ENCODE data around the gene PIP5K1A. TPM values are rescaled to one million over a fixed set of nuclear protein-coding genes. Genes with fewer than 3 reads are reported as not detected.
"Not testable (repeated sequence)": the region's sequence is repeated elsewhere in the genome, so short reads cannot be mapped to it uniquely, and the experiment has no call there.

PIP5K1A gene
- total and polyA plus RNA-seq, 5 donors from 2014 or later: 12.0 to 60.3 (median 15.8) TPM

DNA sequence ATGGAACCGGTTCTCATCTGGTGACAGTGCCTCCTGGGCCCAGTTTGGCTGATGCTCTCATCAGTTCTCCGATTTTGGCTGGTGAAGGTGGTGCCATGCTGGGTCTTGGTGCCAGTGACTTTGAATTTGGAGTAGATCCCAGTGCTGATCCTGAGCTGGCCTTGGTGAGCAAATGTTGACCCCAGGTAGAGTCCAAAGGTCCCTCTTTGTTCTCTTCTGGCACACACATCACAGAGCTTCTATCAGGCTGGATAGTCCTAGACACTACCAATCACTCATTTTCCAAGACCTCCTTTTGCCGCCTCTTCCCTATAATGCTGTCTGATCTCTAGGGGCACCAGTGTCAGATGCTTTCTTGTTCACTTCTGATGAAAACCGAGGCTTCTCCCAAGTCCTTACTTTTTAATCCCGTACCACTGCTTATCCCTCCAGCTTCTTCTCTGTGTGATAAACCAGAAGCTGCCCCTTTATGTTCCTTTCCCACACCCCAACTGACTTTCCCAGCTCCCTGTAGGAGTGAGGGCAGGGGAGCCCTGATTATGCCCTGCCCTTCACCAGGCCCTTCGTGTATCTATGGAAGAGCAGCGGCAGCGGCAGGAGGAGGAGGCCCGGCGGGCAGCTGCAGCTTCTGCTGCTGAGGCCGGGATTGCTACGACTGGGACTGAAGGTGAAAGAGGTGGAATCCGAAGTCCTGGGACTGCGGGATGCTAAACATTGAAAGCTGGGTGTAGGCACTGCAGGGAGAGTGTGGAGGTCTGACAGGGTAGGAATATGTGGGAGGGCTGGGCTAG is 67.3 kb downstream of the PIP5K1A start:
- peaks cover 45% of the 10 kb centered on the region for H3K36me3 Mint-ChIP-seq
- H3K9me3 Mint-ChIP-seq: no peaks in the 10 kb centered on the region
- no peaks in the 10 kb centered on the region for H3K9me3 ChIP-seq (ENCODE audit: control insufficient read depth in 2 of 2, low read length in 2 of 2)
- no peak overlapping the region for H3K4me3 Mint-ChIP-seq
- no peak overlapping the region for H3K4me3 ChIP-seq (ENCODE audit: low read depth, low read length)
- no peak overlapping the region for H3K27ac ChIP-seq (ENCODE audit: insufficient read depth, low read length, poor library complexity, severe bottlenecking)
- no peaks in the 10 kb centered on the region for H3K4me1 ChIP-seq (ENCODE audit: control insufficient read depth, insufficient read depth, low read length, poor library complexity, severe bottlenecking)
- no peaks in the 10 kb centered on the region for H3K27me3 ChIP-seq (ENCODE audit: control insufficient read depth, insufficient read depth, low read length)
- peak overlapping the region; percentile 38 to 82 (median 52) for H3K27ac Mint-ChIP-seq
- H3K36me3 ChIP-seq (ENCODE audit: control insufficient read depth, insufficient read depth, low read length): peaks cover 44% of the 10 kb centered on the region
- ATAC-seq (ENCODE audit: low read depth in 2 of 2) (no peak), DNase-seq (no peak)
- no peaks in the 10 kb centered on the region for H3K27me3 Mint-ChIP-seq
- peaks cover 0 to 3% (median 0%) of the 10 kb centered on the region in 4 donors for H3K4me1 Mint-ChIP-seq

DNA sequence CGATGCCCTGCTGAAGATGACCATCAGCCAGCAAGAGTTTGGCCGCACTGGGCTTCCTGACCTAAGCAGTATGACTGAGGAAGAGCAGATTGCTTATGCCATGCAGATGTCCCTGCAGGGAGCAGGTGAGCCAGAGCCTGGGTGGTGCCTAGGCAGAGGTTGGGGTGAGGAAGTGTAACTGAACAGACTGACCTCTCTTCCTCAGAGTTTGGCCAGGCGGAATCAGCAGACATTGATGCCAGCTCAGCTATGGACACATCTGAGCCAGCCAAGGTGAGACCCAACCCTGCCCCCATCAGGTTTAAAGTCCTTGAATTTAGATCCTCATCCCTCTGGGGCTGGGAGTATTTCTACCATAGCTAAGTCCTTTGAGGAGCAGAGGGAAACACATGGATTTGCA is 68.0 kb downstream of the PIP5K1A start:
- Mint-ChIP-seq H3K9me3 (no peaks in the 10 kb centered on the region), H3K27ac (peak overlapping the region in 1 of 3 donors; percentile 76), H3K4me3 (no peak overlapping the region), H3K27me3 (no peaks in the 10 kb centered on the region), H3K36me3 (peaks cover 47% of the 10 kb centered on the region), H3K4me1 (peaks cover 0 to 3% (median 0%) of the 10 kb centered on the region in 4 donors)
- H3K9me3 ChIP-seq (ENCODE audit: control insufficient read depth in 2 of 2, low read length in 2 of 2): no peaks in the 10 kb centered on the region
- no peak overlapping the region for H3K4me3 ChIP-seq (ENCODE audit: low read depth, low read length)
- H3K4me1 ChIP-seq (ENCODE audit: control insufficient read depth, insufficient read depth, low read length, poor library complexity, severe bottlenecking): no peaks in the 10 kb centered on the region
- DNase-seq: no peak
- ATAC-seq (ENCODE audit: low read depth in 2 of 2): no peak
- H3K27ac ChIP-seq (ENCODE audit: insufficient read depth, low read length, poor library complexity, severe bottlenecking): no peak overlapping the region
- no peaks in the 10 kb centered on the region for H3K27me3 ChIP-seq (ENCODE audit: control insufficient read depth, insufficient read depth, low read length)
- H3K36me3 ChIP-seq (ENCODE audit: control insufficient read depth, insufficient read depth, low read length): peaks cover 44% of the 10 kb centered on the region

DNA sequence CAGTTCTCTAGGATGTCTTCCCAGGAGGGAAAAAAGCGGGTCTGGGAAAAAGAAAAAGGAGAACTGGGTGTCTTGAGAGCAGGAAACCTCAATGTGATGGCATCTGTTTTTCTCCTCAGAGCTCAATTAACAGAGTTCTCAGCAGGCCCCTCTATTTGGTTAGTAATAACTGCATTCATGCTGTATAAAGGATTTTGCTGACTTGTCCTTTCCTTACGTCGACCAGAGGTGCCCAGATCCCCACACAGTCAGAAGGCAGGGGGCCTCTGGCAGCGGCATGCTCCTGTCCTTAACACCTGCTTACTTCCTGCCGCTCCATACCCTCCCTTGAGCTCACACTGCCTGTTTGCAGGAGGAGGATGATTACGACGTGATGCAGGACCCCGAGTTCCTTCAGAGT is 68.5 kb downstream of the PIP5K1A start:
- H3K27me3 Mint-ChIP-seq: no peaks in the 10 kb centered on the region
- H3K4me3 ChIP-seq (ENCODE audit: low read depth, low read length): no peak overlapping the region
- H3K36me3 ChIP-seq (ENCODE audit: control insufficient read depth, insufficient read depth, low read length): peaks cover 43% of the 10 kb centered on the region
- H3K9me3 Mint-ChIP-seq: no peaks in the 10 kb centered on the region
- no peak overlapping the region for H3K27ac ChIP-seq (ENCODE audit: insufficient read depth, low read length, poor library complexity, severe bottlenecking)
- H3K4me1 Mint-ChIP-seq: peaks cover 0 to 3% (median 0%) of the 10 kb centered on the region in 4 donors
- H3K27ac Mint-ChIP-seq: peak overlapping the region in 1 of 3 donors; percentile 76
- H3K36me3 Mint-ChIP-seq: peaks cover 51% of the 10 kb centered on the region
- H3K27me3 ChIP-seq (ENCODE audit: control insufficient read depth, insufficient read depth, low read length): no peaks in the 10 kb centered on the region
- H3K4me3 Mint-ChIP-seq: no peak overlapping the region
- DNase-seq (no peak), ATAC-seq (ENCODE audit: low read depth in 2 of 2) (no peak)
- no peaks in the 10 kb centered on the region for H3K9me3 ChIP-seq (ENCODE audit: control insufficient read depth in 2 of 2, low read length in 2 of 2)
- H3K4me1 ChIP-seq (ENCODE audit: control insufficient read depth, insufficient read depth, low read length, poor library complexity, severe bottlenecking): no peaks in the 10 kb centered on the region

DNA sequence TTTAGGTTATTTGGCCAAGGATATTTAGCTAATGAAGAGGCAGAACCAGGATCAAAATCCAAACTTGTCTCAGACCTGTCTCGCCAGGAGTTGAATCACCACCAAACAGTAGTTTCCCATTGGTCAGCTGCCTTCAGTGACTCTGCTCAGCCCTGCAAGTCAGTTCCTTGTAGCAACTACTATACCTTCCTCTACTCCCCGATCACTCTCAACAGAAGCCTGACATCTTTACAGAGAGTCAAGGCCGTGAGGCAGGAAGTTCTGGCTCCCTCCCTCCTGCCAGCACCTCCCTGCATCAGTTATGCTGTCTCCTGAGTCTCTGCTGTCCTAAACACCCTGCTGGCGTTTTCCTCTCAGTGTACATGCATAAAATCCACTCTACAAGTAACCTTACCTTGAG is 69.4 kb downstream of the PIP5K1A start:
- Mint-ChIP-seq H3K27ac (peak overlapping the region in 2 of 3 donors; percentile 7 to 77), H3K36me3 (peaks cover 49% of the 10 kb centered on the region)
- H3K27ac ChIP-seq (ENCODE audit: insufficient read depth, low read length, poor library complexity, severe bottlenecking): no peak overlapping the region

DNA sequence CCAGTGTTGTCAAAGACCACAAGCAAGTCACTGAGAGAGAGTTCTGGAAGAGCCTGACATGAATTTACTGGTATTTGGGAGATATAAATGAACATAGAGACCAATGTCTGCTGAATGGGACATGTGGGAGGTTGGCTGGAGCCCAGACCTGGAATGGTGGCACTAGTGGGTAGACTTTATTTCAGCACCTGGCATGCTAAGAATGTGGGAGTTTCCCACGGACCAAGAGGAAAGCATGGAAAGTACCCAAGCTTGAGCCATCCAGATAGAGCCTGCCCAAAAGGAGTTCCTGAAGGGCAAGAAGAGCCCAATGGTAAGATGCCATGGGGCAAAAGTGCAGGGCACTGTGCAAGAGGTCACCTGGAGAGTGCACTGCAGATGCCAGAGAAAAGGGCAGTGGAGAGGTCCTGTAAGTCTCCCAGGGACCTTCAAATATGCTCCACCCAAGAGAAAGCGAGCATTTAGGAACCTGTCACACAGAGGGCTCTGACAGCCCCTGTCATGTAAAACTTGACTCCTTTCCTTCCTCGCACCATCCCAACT is 75.6 kb downstream of the PIP5K1A start:
- H3K27ac Mint-ChIP-seq: peak overlapping the region in 1 of 3 donors; percentile 81

More for the DNA sequence above, 69.4 kb downstream of the PIP5K1A start:
- DNase-seq: no peak
- no peaks in the 10 kb centered on the region for H3K27me3 ChIP-seq (ENCODE audit: control insufficient read depth, insufficient read depth, low read length)
- H3K4me1 Mint-ChIP-seq: peaks cover 0 to 3% (median 0%) of the 10 kb centered on the region in 4 donors
- no peaks in the 10 kb centered on the region for H3K27me3 Mint-ChIP-seq
- H3K9me3 Mint-ChIP-seq: no peaks in the 10 kb centered on the region
- no peak overlapping the region for H3K4me3 ChIP-seq (ENCODE audit: low read depth, low read length)
- peaks cover 36% of the 10 kb centered on the region for H3K36me3 ChIP-seq (ENCODE audit: control insufficient read depth, insufficient read depth, low read length)
- no peaks in the 10 kb centered on the region for H3K9me3 ChIP-seq (ENCODE audit: control insufficient read depth in 2 of 2, low read length in 2 of 2)
- H3K4me3 Mint-ChIP-seq: no peak overlapping the region
- no peaks in the 10 kb centered on the region for H3K4me1 ChIP-seq (ENCODE audit: control insufficient read depth, insufficient read depth, low read length, poor library complexity, severe bottlenecking)
- no peak for ATAC-seq (ENCODE audit: low read depth in 2 of 2)

DNA sequence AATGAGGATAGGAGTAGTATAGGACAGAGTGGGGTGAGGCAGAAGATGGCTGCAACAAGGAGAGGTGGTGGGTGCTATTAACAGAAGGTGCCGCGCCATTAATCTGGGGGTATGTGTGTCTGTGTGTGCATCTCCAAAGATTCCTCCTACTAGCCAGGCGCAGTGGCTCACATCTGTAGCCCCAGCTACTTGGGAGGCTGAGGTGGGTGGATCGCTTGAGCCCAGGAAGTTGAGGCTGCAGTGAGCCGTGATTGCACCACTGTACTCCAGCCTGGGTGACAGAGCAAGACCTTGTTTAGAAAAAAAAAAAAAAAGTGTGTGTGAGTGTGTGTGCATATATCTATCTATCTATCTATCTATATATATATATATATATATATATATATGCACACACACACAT is 77.0 kb downstream of the PIP5K1A start:
- H3K4me1 ChIP-seq (ENCODE audit: control insufficient read depth, insufficient read depth, low read length, poor library complexity, severe bottlenecking); H3K9me3 Mint-ChIP-seq; ATAC-seq (ENCODE audit: low read depth in 2 of 2); H3K9me3 ChIP-seq (ENCODE audit: control insufficient read depth in 2 of 2, low read length in 2 of 2); DNase-seq; H3K27me3 ChIP-seq (ENCODE audit: control insufficient read depth, insufficient read depth, low read length); H3K27me3 Mint-ChIP-seq; H3K36me3 ChIP-seq (ENCODE audit: control insufficient read depth, insufficient read depth, low read length); H3K4me1 Mint-ChIP-seq; H3K4me3 ChIP-seq (ENCODE audit: low read depth, low read length); H3K27ac Mint-ChIP-seq; H3K27ac ChIP-seq (ENCODE audit: insufficient read depth, low read length, poor library complexity, severe bottlenecking); H3K4me3 Mint-ChIP-seq: not testable (repeated sequence)
- peaks cover 14% of the 10 kb centered on the region for H3K36me3 Mint-ChIP-seq

More for the DNA sequence above, 75.6 kb downstream of the PIP5K1A start:
- Mint-ChIP-seq H3K27me3 (no peaks in the 10 kb centered on the region), H3K4me1 (no peaks in the 10 kb centered on the region), H3K9me3 (peaks cover 0 to 3% (median 0%) of the 10 kb centered on the region in 7 donors), H3K4me3 (peak overlapping the region in 1 of 4 donors; percentile 57), H3K36me3 (peaks cover 19% of the 10 kb centered on the region)
- no peak for DNase-seq
- Histone ChIP-seq H3K27ac (ENCODE audit: insufficient read depth, low read length, poor library complexity, severe bottlenecking) (no peak overlapping the region), H3K4me3 (ENCODE audit: low read depth, low read length) (no peak overlapping the region), H3K36me3 (ENCODE audit: control insufficient read depth, insufficient read depth, low read length) (peaks cover 3% of the 10 kb centered on the region), H3K9me3 (ENCODE audit: control insufficient read depth in 2 of 2, low read length in 2 of 2) (no peaks in the 10 kb centered on the region), H3K4me1 (ENCODE audit: control insufficient read depth, insufficient read depth, low read length, poor library complexity, severe bottlenecking) (no peaks in the 10 kb centered on the region), H3K27me3 (ENCODE audit: control insufficient read depth, insufficient read depth, low read length) (no peaks in the 10 kb centered on the region)
- no peak for ATAC-seq (ENCODE audit: low read depth in 2 of 2)

DNA sequence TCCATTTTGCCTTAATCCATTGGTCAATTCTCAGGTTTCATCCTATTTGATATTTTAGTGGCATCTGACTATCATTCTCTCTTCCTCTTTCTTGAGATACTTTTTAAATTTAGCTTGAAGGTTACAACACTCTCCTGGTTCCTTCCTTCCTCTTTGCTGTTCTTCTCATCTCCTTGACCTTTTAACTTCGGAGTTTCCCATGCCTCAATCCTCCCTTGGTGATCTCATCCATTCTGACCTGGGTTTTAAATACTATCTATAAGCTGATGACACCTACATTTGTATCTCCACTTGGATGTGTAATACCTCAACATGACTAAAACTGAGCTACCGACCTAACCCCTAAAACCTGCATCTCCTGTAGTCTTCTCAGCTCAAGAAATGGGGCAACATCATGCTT is 78.9 kb downstream of the PIP5K1A start:
- peak overlapping the region in 1 of 4 donors; percentile 38 for H3K4me3 Mint-ChIP-seq
- no peak overlapping the region for H3K27ac ChIP-seq (ENCODE audit: insufficient read depth, low read length, poor library complexity, severe bottlenecking)
- no peak for ATAC-seq (ENCODE audit: low read depth in 2 of 2)
- peaks cover 0 to 13% (median 5%) of the 10 kb centered on the region in 4 donors for H3K4me1 Mint-ChIP-seq
- H3K9me3 Mint-ChIP-seq: peaks cover 0 to 3% (median 0%) of the 10 kb centered on the region in 7 donors
- H3K4me3 ChIP-seq (ENCODE audit: low read depth, low read length): no peak overlapping the region
- no peak for DNase-seq
- H3K9me3 ChIP-seq (ENCODE audit: control insufficient read depth in 2 of 2, low read length in 2 of 2): no peaks in the 10 kb centered on the region
- no peak overlapping the region for H3K27ac Mint-ChIP-seq
- no peaks in the 10 kb centered on the region for H3K27me3 ChIP-seq (ENCODE audit: control insufficient read depth, insufficient read depth, low read length)
- no peaks in the 10 kb centered on the region for H3K27me3 Mint-ChIP-seq
- peaks cover 7% of the 10 kb centered on the region for H3K36me3 Mint-ChIP-seq
- no peaks in the 10 kb centered on the region for H3K36me3 ChIP-seq (ENCODE audit: control insufficient read depth, insufficient read depth, low read length)
- H3K4me1 ChIP-seq (ENCODE audit: control insufficient read depth, insufficient read depth, low read length, poor library complexity, severe bottlenecking): peaks cover 11% of the 10 kb centered on the region

All from CD4-positive, CD25-positive, alpha-beta regulatory T cell (primary cell).